Pancreas (tissue), 10 donors: ENCODE results near the gene PXYLP1. TPM values are rescaled to one million over a fixed set of nuclear protein-coding genes. Genes with fewer than 3 reads are reported as not detected.

Experiments used
- ATAC-seq, 4 donors: fragments of 200-7000 bp; cut with Tn5 transposase; one replicate each; pipeline versions ENCODE4 v1.8.0 to v1.9.1; 2020; ENCODE audit warnings: mild to moderate bottlenecking in 4 of 4, moderate library complexity in 4 of 4
- DNase-seq, 6 donors: peaks; one replicate each; pipeline ENCODE4 v3.0.0-alpha.2; 2020
- FAIRE-seq: peaks from 2 replicates; lab custom pipeline; 2012; peaks lifted over from hg19 to GRCh38; lab: Jason Lieb, UNC
- H3K27ac ChIP-seq, 4 donors: fragments of 200-600 bp; sonication (generic); 1 replicate in 3 of 4; 2 replicates in 1 of 4; pipeline versions ENCODE4 v1.5.0 to v1.8.0; 2020
- H3K27me3 ChIP-seq, 4 donors: fragments of 200-600 bp; one replicate each; pipeline ENCODE4 v1.8.0; 2021
- H3K36me3 ChIP-seq, 3 donors: fragments of 200-600 bp; sonication (generic) in 1 of 3; one replicate each; pipeline versions ENCODE4 v1.5.0 to v1.8.0; 2020 to 2021
- H3K4me1 ChIP-seq, 3 donors: fragments of 200-600 bp; one replicate each; pipeline ENCODE4 v1.8.0; 2021
- H3K4me3 ChIP-seq, 4 donors: fragments of 200-600 bp; sonication (generic) in 2 of 4; one replicate each; pipeline versions ENCODE4 v1.5.0 to v1.8.0; 2020 to 2021
- H3K9me3 ChIP-seq, 4 donors: fragments of 200-600 bp; one replicate each; pipeline ENCODE4 v1.8.0; 2021
- CTCF ChIP-seq, 4 donors: fragments of 200-600 bp; sonication (generic) in 3 of 4; IDR thresholded peaks; one replicate each; pipeline versions ENCODE4 v1.5.0 to v1.8.0; 2021; ENCODE audit warnings: antibody characterized with exemption in 4 of 4
- WGBS, 2 donors: extraction: QIAGEN DNeasy Blood & Tissue Kit; methylation state at CpG; one replicate each; pipeline ENCODE4 v1.1.7; 2013; 5-methylcytosine and 5-hydroxymethylcytosine counted together
- intact Hi-C, 3 donors: fragments of 100-400 bp; cut with DNase I; formaldehyde crosslinking; loops; one replicate each; pipeline versions ENCODE4 v1.11.1 to v1.14.2; 2022
- polyA plus RNA-seq, 2 donors: library from polyadenylated mRNA; stranded (reverse); fragments of 200-250 nt; gene quantifications; one replicate each; pipeline ENCODE4 v1.2.3, GENCODE V29; 2013
- total RNA-seq, 6 donors: library from RNA; stranded (reverse); fragmentation: NEBNext Ultra II Directional in 4 of 6; extraction: Animal tissue kit (Norgen Biotek cat#: 25700) in 4 of 6; gene quantifications; one replicate each; pipeline versions ENCODE4 v1.2.1 to v1.2.4, GENCODE V29; 2021 to 2023
- donor health status: healthy with polysubstance abuse.
- donor health status: DM: no; HTN: no; CAD: no; lungs with moderate emphysema.
- donor health status: DM: no; HTN: no; CAD: no.
- donor health status: control.
- donor health status: control.
- donor health status: Bipolar disorder and iron deficiency.
- donor health status: DM: yes; HTN: yes; CAD: no.
- donor health status: DM: no; HTN: no; CAD: no.
- donor health status: DM: no; HTN: no; CAD: no.
- donor health status: DM: yes; HTN: yes; CAD: no.

Gene PXYLP1
- total and polyA plus RNA-seq, 8 donors, result 6.0 to 11.6 (median 7.7) TPM

DNA sequence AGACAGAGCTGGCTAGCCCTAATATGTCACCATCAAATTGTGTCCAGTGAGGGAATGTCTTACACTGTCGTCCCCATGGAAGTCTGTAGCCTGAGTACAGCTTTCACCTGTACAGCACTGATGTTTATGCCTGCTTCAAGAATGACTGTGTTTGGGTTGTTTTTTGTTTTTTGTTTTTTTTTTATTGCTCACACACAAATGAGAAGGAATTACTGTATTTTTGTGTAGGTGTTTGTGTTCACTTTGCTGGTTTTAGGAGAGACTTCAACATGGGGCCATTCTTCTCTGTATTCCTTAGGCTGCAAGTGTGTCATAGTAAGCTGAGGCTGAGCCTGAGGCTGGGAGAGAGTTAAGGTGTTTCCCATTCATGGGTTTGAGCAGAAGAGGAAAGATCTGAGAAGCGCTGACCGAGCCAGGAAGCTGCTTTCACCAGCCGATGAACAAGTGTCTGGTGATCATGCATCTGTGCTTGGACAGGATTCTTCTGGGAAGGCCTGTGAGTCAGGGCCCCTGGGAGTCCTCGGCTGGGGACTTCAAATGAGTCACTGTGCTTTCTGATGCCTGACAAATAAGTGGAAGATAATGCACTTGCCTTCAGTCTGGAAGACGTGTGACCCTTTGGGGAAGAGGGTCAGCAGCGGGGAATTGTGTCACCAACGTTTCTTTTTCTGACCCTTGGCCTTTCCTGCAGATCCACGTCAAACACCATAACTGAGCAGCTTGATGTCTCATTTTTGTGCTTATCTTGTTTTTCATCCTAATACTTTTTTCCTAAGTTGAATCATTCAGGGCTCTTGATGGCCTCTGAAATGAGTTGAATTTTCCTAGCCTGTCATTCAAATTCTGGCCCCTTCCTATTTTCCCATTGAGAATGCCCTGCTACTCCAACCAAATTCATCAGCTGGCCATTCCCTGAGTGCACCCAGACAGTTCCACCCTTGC is 100.0 kb downstream of the PXYLP1 start:
- WGBS, 2 donors, result 80 to 83% methylated on average over 9 of the region's 9 CpGs
- peak overlapping the region in 2 of 4 donors; percentile 17 to 36 for H3K27ac ChIP-seq
- TF ChIP-seq CTCF (IDR thresholded peaks at IDR 0.05), result no peak

DNA sequence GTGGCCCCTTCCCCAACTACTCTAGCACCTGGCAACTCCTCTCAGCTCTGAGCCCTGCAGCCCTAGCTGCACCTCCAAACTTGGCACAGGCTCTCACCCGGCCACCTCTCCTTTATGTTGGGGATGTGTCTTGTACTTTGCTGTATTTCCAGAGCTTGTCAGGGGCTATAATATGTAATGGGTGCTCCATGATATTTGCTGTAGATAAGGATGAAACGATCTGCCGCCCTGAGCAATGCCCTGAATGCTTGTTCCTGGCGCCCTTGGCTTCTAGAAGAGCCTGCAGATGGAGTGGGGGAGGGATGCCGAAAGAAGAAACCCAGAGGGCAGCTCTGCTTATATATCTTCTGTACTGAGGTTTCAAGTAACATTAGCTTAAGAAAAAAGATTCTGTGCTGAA is 100.8 kb downstream of the PXYLP1 start:
- intact Hi-C loops, result no loop called here
- FAIRE-seq, result no peak
- Histone ChIP-seq H3K4me1 (peaks cover 0 to 2% (median 0%) of the 10 kb centered on the region in 3 donors), H3K27ac (peak overlapping the region in 2 of 4 donors; percentile 11 to 17), H3K9me3 (no peaks in the 10 kb centered on the region), H3K27me3 (no peaks in the 10 kb centered on the region), H3K36me3 (no peaks in the 10 kb centered on the region), H3K4me3 (no peak overlapping the region)
- no peak for ATAC-seq
- no peak for DNase-seq
- TF ChIP-seq CTCF (IDR thresholded peaks at IDR 0.05), result no peak
- 71 to 74% methylated on average over 5 of the region's 5 CpGs for WGBS, 2 donors

More for the DNA sequence above, 100.0 kb downstream of the PXYLP1 start:
- intact Hi-C loops, result no loop called here
- peaks cover under 1 to 4% (median 3%) of the 10 kb centered on the region in 3 donors for H3K4me1 ChIP-seq
- no peak overlapping the region for H3K4me3 ChIP-seq
- peak in 2 of 6 donors; percentile 19 to 26 for DNase-seq
- no peaks in the 10 kb centered on the region for H3K36me3 ChIP-seq
- no peaks in the 10 kb centered on the region for H3K27me3 ChIP-seq
- no peak for FAIRE-seq
- peak in 3 of 4 donors; percentile 24 to 79 (median 73) for ATAC-seq
- no peaks in the 10 kb centered on the region for H3K9me3 ChIP-seq

- no peak for TF ChIP-seq CTCF (IDR thresholded peaks at IDR 0.05)
- no peak for FAIRE-seq
- 90 to 93% methylated on average over 3 of the region's 3 CpGs for WGBS, 2 donors
- Histone ChIP-seq H3K4me3 (no peak overlapping the region), H3K27me3 (no peaks in the 10 kb centered on the region), H3K36me3 (no peaks in the 10 kb centered on the region), H3K27ac (no peak overlapping the region), H3K4me1 (peaks cover 0 to 4% (median 0%) of the 10 kb centered on the region in 3 donors), H3K9me3 (no peaks in the 10 kb centered on the region)
- DNase-seq, result no peak
- intact Hi-C loops, result no loop called here
- no peak for ATAC-seq
Measured at GRCh38 chr3:141333836-141334626, 102.4 kb downstream of the PXYLP1 start.

GRCh38 chr3:141334627-141335250 is 103.1 kb downstream of the PXYLP1 start:
- DNase-seq (no peak), FAIRE-seq (no peak)
- 93 to 97% methylated on average over 11 of the region's 11 CpGs for WGBS, 2 donors

More at GRCh38 chr3:141334627-141335250, 103.1 kb downstream of the PXYLP1 start:
- TF ChIP-seq CTCF (IDR thresholded peaks at IDR 0.05), result no peak
- Histone ChIP-seq H3K4me1 (peaks cover 0 to 4% (median 0%) of the 10 kb centered on the region in 3 donors), H3K27ac (no peak overlapping the region), H3K27me3 (no peaks in the 10 kb centered on the region), H3K9me3 (no peaks in the 10 kb centered on the region), H3K36me3 (no peaks in the 10 kb centered on the region), H3K4me3 (no peak overlapping the region)
- intact Hi-C loops, result no loop called here
- ATAC-seq, result no peak
